ENCODE measurements around the gene PDCD1. TPM values are rescaled to one million over a fixed set of nuclear protein-coding genes. Genes with fewer than 3 reads are reported as not detected.

Gene PDCD1
- total RNA-seq, 1 experiment from 2014 or later = not detected

DNA sequence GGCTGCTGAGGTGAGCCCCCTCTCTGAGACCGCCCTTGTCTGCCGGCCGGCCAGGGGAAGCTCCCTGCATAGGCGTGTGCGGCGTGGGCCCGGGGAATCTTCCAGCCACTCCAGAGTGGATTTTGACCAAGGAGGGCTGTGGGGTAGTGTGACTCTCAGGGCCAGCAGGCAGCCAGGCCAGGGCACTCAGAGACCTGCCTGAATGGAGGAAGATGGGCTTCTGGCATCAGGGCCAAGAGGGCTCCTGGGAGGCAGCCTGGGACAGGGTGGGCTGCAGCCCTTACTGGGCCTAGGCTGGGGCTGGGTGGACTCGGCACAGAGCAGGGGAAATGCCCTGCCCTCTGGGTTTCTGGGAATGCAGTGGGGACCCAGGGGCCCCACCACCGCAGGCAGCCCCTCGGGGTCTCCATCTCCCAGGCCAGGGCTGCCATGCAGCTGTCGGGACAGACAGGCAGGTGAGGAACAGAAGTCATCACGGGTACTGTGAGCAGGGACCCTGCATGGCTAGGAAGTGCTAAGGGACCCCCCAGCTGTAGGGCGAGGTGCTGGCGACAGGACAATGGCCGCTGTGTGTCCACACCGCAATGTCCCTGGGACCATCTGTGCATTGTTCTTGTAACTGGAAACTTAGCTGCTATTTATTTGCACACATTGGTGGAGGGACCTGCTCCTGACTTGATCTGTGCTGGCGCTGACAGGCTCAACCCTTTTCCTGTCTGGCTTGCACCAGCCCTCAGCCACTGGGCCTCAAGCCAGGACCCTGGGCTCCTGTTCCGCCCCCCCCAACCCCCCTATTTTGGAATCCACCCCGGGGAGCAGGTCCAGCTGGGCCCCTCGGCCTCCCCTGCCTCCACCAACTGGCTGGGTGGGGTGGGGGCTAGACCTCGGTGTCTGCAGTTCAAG, 4.1 kb downstream of the PDCD1 start:
- Histone ChIP-seq H3K9me3 (ENCODE audit: low read length) (no peaks in the 10 kb centered on the region), H3K36me3 (ENCODE audit: low read depth, low read length) (no peaks in the 10 kb centered on the region), H3K4me3 (ENCODE audit: low read length) (no peak overlapping the region), H3K9me2 (replicated peaks; ENCODE audit: low read length) (no peaks in the 10 kb centered on the region), H3F3A (ENCODE audit: low read length, unreplicated experiment) (no peaks in the 10 kb centered on the region), H3K27ac (ENCODE audit: low read length) (no peak overlapping the region), H3K79me2 (ENCODE audit: low read length) (no peaks in the 10 kb centered on the region), H4K20me1 (ENCODE audit: low read length) (no peaks in the 10 kb centered on the region), H3K4me1 (ENCODE audit: insufficient read depth, low read length) (no peaks in the 10 kb centered on the region; the same call in 1 of the 2 replicates), H3K9ac (ENCODE audit: low read length) (no peak overlapping the region), H3K27me3 (ENCODE audit: low read length) (no peaks in the 10 kb centered on the region), H3K4me2 (ENCODE audit: low read length) (no peak overlapping the region), H2AFZ (ENCODE audit: low read length) (no peak overlapping the region)
- TF ChIP-seq EZH2phosphoT487 (IDR thresholded peaks at IDR 0.05; ENCODE audit: borderline replicate concordance, low read length) (no peak), EZH2 (IDR thresholded peaks at IDR 0.05; ENCODE audit: low read length, unreplicated experiment) (no peak), CTCF (conservative IDR thresholded peaks at IDR 0.05; ENCODE audit: low read depth, low read length) (no peak)
- no peak for DNase-seq
- BruUV-seq (replicated peaks) = no TSS peak
- ATAC-seq = no peak
- intact Hi-C loops (cut with micrococcal nuclease) = no loop called here
- ChIA-PET POLR2A (ENCODE audit: unreplicated experiment) (no interaction called here), CTCF (no interaction called here)

- H3F3A ChIP-seq (ENCODE audit: low read length, unreplicated experiment) = no peaks in the 10 kb centered on the region
- TF ChIP-seq EZH2 (IDR thresholded peaks at IDR 0.05; ENCODE audit: low read length, unreplicated experiment) (no peak), CTCF (conservative IDR thresholded peaks at IDR 0.05; ENCODE audit: low read depth, low read length) (no peak), EZH2phosphoT487 (IDR thresholded peaks at IDR 0.05; ENCODE audit: borderline replicate concordance, low read length) (no peak)
- H3K9me3 ChIP-seq (ENCODE audit: low read length) = no peaks in the 10 kb centered on the region
- no peaks in the 10 kb centered on the region; the same call in 1 of the 2 replicates for H3K4me1 ChIP-seq (ENCODE audit: insufficient read depth, low read length)
- POLR2A ChIA-PET (ENCODE audit: unreplicated experiment) = no interaction called here
- no peak overlapping the region for H3K4me3 ChIP-seq (ENCODE audit: low read length)
- intact Hi-C loops (cut with micrococcal nuclease) = no loop called here
- no peak overlapping the region for H3K27ac ChIP-seq (ENCODE audit: low read length)
- no peaks in the 10 kb centered on the region for H3K9me2 ChIP-seq (replicated peaks; ENCODE audit: low read length)
- no peak overlapping the region for H3K4me2 ChIP-seq (ENCODE audit: low read length)
- H2AFZ ChIP-seq (ENCODE audit: low read length) = no peak overlapping the region
- peak; percentile 29 for DNase-seq
- H4K20me1 ChIP-seq (ENCODE audit: low read length) = no peaks in the 10 kb centered on the region
- H3K36me3 ChIP-seq (ENCODE audit: low read depth, low read length) = no peaks in the 10 kb centered on the region
- CTCF ChIA-PET = no interaction called here
- no TSS peak for BruUV-seq (replicated peaks)
- no peaks in the 10 kb centered on the region for H3K27me3 ChIP-seq (ENCODE audit: low read length)
- H3K79me2 ChIP-seq (ENCODE audit: low read length) = no peaks in the 10 kb centered on the region
- ATAC-seq = peak; percentile 51
- H3K9ac ChIP-seq (ENCODE audit: low read length) = no peak overlapping the region
Measured at GRCh38 chr2:241853651-241854341, 4.9 kb downstream of the PDCD1 start.

Data from PC-3 (cell line).